HepG2 (cell line): ENCODE results near the gene KCNMA1. TPM values are rescaled to one million over a fixed set of nuclear protein-coding genes. Genes with fewer than 3 reads are reported as not detected.

Source experiments
- ATAC-seq: fragments of 200-7000 bp; cut with Tn5 transposase; 3 replicates; pipeline ENCODE4 v1.9.1; 2020; ENCODE audit warnings: mild to moderate bottlenecking, moderate library complexity
- BruUV-seq: library from RNA; stranded (reverse); fragments of 400-500 nt; replicated peaks from 2 replicates; lab custom pipeline; 2021; lab: Mats Ljungman, UMichigan
- CTCF ChIA-PET: fragments of 300-600 bp; formaldehyde crosslinking; extraction: SDS; loops from one replicate; lab custom pipeline; 2021; ENCODE audit warnings: low total read pairs, inconsistent platforms, low intra/inter-chr PET ratio; lab: Yijun Ruan, JAX
- POLR2A ChIA-PET: fragments of 350-600 bp; sonication (Branson Sonifier 250); formaldehyde crosslinking; loops from one replicate; lab custom pipeline; 2020; ENCODE audit warnings: antibody characterized with exemption, inconsistent platforms; lab: Yijun Ruan, JAX
- DNase-seq: peaks from one replicate; pipeline ENCODE4 v3.0.0-alpha.2; 2015; ENCODE audit warnings: low spot score
- FAIRE-seq: peaks from 3 replicates; lab custom pipeline; 2011; peaks lifted over from hg19 to GRCh38; lab: Jason Lieb, UNC
- H2AFZ ChIP-seq: one replicate; pipeline ENCODE4 v1.6.1; 2011; ENCODE audit warnings: low read length, inconsistent platforms
- H3K27ac ChIP-seq: fragments of 300-600 bp; 3 replicates; pipeline ENCODE4 v1.8.0; 2011; ENCODE audit warnings: mixed run types, mild to moderate bottlenecking, mixed read lengths, low read length, inconsistent platforms; ENCODE audit not compliant: insufficient read depth; ENCODE audit errors: extremely low read length
- H3K27me3 ChIP-seq, 2 experiments: fragments of 200-600 bp in 1 of 2; 2 replicates in 1 of 2; 3 replicates in 1 of 2; pipeline versions ENCODE4 v1.6.0 to v1.8.0; 2011; ENCODE audit warnings: low read length in 2 of 2, mild to moderate bottlenecking in 2 of 2, moderate library complexity in 2 of 2, inconsistent platforms in 1 of 2; ENCODE audit not compliant: insufficient read depth in 2 of 2, control insufficient read depth in 1 of 2
- H3K36me3 ChIP-seq, 2 experiments: fragments of 200-600 bp in 1 of 2; replicated peaks in 1 of 2; 2 replicates in 1 of 2; 3 replicates in 1 of 2; pipeline versions ENCODE4 v1.5.1 to v1.8.0; 2011; ENCODE audit warnings: low read length in 2 of 2, inconsistent platforms in 1 of 2; ENCODE audit not compliant: insufficient read depth in 2 of 2, control insufficient read depth in 1 of 2
- H3K4me1 ChIP-seq: 2 replicates; pipeline ENCODE4 v1.5.1; 2012; ENCODE audit warnings: low read length, inconsistent platforms; ENCODE audit not compliant: insufficient read depth
- H3K4me2 ChIP-seq: 2 replicates; pipeline ENCODE4 v1.6.0; 2011; ENCODE audit warnings: low read depth, low read length, inconsistent platforms
- H3K4me3 ChIP-seq, 3 experiments: fragments of 200-600 bp in 1 of 3; sonication (generic), shearing (Covaris generic) in 1 of 3; replicated peaks in 1 of 3; 2 replicates each; pipeline ENCODE4 v1.5.1; 2011 to 2016; ENCODE audit warnings: low read length in 3 of 3, inconsistent platforms in 2 of 3, low read depth in 2 of 3, mild to moderate bottlenecking in 2 of 3, control low read depth in 1 of 3, mixed read lengths in 1 of 3; ENCODE audit not compliant: insufficient read depth in 1 of 3
- H3K79me2 ChIP-seq: one replicate; pipeline ENCODE4 v1.6.1; 2011; ENCODE audit warnings: low read length, inconsistent platforms; ENCODE audit not compliant: insufficient read depth
- H3K9ac ChIP-seq: 2 replicates; pipeline ENCODE4 v1.6.0; 2011; ENCODE audit warnings: mild to moderate bottlenecking, low read depth, low read length, inconsistent platforms; ENCODE audit not compliant: insufficient read depth
- H3K9me3 ChIP-seq: 2 replicates; pipeline ENCODE4 v1.5.1; 2012; ENCODE audit warnings: mild to moderate bottlenecking, low read length
- H4K20me1 ChIP-seq: 2 replicates; pipeline ENCODE4 v1.6.0; 2011; ENCODE audit warnings: inconsistent platforms, mild to moderate bottlenecking, low read length, moderate library complexity; ENCODE audit not compliant: insufficient read depth
- BORCS8-MEF2B ChIP-seq: sonication (generic); formaldehyde crosslinking; IDR thresholded peaks from 2 replicates; pipeline ENCODE4 v1.8.0; 2022; ENCODE audit warnings: mild to moderate bottlenecking, missing genetic modification reagents
- HES4 ChIP-seq: sonication (generic); formaldehyde crosslinking; IDR thresholded peaks from 2 replicates; pipeline ENCODE4 v1.9.0; 2021; ENCODE audit warnings: mild to moderate bottlenecking, missing genetic modification reagents, borderline replicate concordance
- NFE2L1 ChIP-seq: sonication (generic); formaldehyde crosslinking; IDR thresholded peaks from 2 replicates; pipeline ENCODE4 v1.4.0; 2020; ENCODE audit warnings: missing genetic modification reagents, mild to moderate bottlenecking, borderline replicate concordance
- RAD21 ChIP-seq: fragments of 450-650 bp; formaldehyde crosslinking; IDR thresholded peaks from 2 replicates; pipeline ENCODE4 v1.5.0; 2020; ENCODE audit warnings: mild to moderate bottlenecking
- ZNF430 ChIP-seq: sonication (generic); formaldehyde crosslinking; IDR thresholded peaks from 2 replicates; pipeline ENCODE4 v1.9.0; 2021; ENCODE audit warnings: mild to moderate bottlenecking, missing genetic modification reagents
- ZNF451 ChIP-seq: sonication (generic); formaldehyde crosslinking; IDR thresholded peaks from 2 replicates; pipeline ENCODE4 v1.5.0; 2020; ENCODE audit warnings: mild to moderate bottlenecking, missing genetic modification reagents
- ZNF660 ChIP-seq: sonication (generic); formaldehyde crosslinking; IDR thresholded peaks from 2 replicates; pipeline ENCODE4 v1.5.1; 2020; ENCODE audit warnings: mild to moderate bottlenecking, low read depth, missing genetic modification reagents, borderline replicate concordance
- ZNF672 ChIP-seq: sonication (generic); formaldehyde crosslinking; IDR thresholded peaks from 2 replicates; pipeline ENCODE4 v1.8.1; 2022; ENCODE audit warnings: missing genetic modification reagents
- WGBS: methylation state at CpG from one replicate; pipeline ENCODE4 v1.1.6; 2017; ENCODE audit warnings: low lambda C conversion rate; 5-methylcytosine and 5-hydroxymethylcytosine counted together
- in situ Hi-C: cut with HindIII; loops from 2 replicates; pipeline ENCODE4 v1.10.0; 2017; ENCODE audit warnings: low pct_unique_long_range_greater_than_20kb; ENCODE audit not compliant: extremely low pct_ligation_motif_present
- intact Hi-C: fragments of 100-400 bp; cut with micrococcal nuclease; formaldehyde crosslinking; loops from one replicate; pipeline ENCODE4 v1.10.0; 2022; ENCODE audit not compliant: unreplicated experiment
- polyA plus RNA-seq, 8 experiments: library from polyadenylated mRNA; depleted of rRNA in 3 of 8; stranded (reverse) in 7 of 8; unstranded in 1 of 8; fragments of >200 nt; fragmentation: Illumina TruSeq in 4 of 8; extraction: Trizol in 4 of 8; gene quantifications; 2 replicates each; pipeline versions ENCODE4 v1.2.1 to v1.2.3, GENCODE V29; 2011 to 2016; ENCODE audit warnings: low read depth in 4 of 8, missing spikeins in 1 of 8, mixed read lengths in 1 of 8; ENCODE audit not compliant: insufficient read depth in 1 of 8
- total RNA-seq, 5 experiments: library from RNA; depleted of rRNA; stranded (reverse); fragments of >200 nt; fragmentation: Illumina TruSeq; extraction: Trizol; gene quantifications; 2 replicates each; pipeline ENCODE4 v1.2.3, GENCODE V29; 2016; ENCODE audit warnings: low read depth in 1 of 5

Gene KCNMA1
- total and polyA plus RNA-seq, 2 of the 13 experiments (the other 11 are each of a cell fraction or from before 2014, with no cell fraction given) = 0.02 TPM; not detected in 1

GRCh38 chr10:76839276-76839675 lies 798.3 kb downstream of the KCNMA1 start:
- Histone ChIP-seq H2AFZ (no peak overlapping the region), H3K79me2 (no peaks in the 10 kb centered on the region), H3K4me1 (no peaks in the 10 kb centered on the region), H3K9me3 (no peaks in the 10 kb centered on the region), H3K27ac (no peak overlapping the region), H3K4me3 (no peak overlapping the region), H3K4me2 (no peak overlapping the region), H3K36me3 (no peaks in the 10 kb centered on the region), H3K27me3 (peaks cover 0 to 6% of the 10 kb centered on the region in 2 experiments; a peak in 2 of 5 replicates), H3K9ac (no peak overlapping the region), H4K20me1 (no peaks in the 10 kb centered on the region)
- intact Hi-C loops (no loop called here), in situ Hi-C loops (no loop called here)
- WGBS = 0% methylated on average over 3 of the region's 3 CpGs
- FAIRE-seq (no peak), ATAC-seq (no peak), DNase-seq (no peak)
- CTCF ChIA-PET = no interaction called here
- TF ChIP-seq ZNF660 (CRISPR knock-in tag) (no peak), HES4 (no peak), RAD21 (CRISPR knock-in tag) (no peak), ZNF451 (CRISPR knock-in tag) (no peak)
- POLR2A ChIA-PET = no interaction called here
- no TSS peak for BruUV-seq

GRCh38 chr10:76830218-76830617 lies 807.4 kb downstream of the KCNMA1 start:
- intact Hi-C loops = no loop called here
- no peak for TF ChIP-seq ZNF430
- no peak for TF ChIP-seq ZNF672 (CRISPR knock-in tag)
- no peak for TF ChIP-seq BORCS8-MEF2B
- TF ChIP-seq NFE2L1 (CRISPR knock-in tag) = no peak
- CTCF ChIA-PET = no interaction called here
- H3K4me1 ChIP-seq = no peaks in the 10 kb centered on the region
- H3K9ac ChIP-seq = no peak overlapping the region
- WGBS = 10% methylated on average over 1 of the region's 1 CpG
- H3K79me2 ChIP-seq = no peaks in the 10 kb centered on the region
- POLR2A ChIA-PET = no interaction called here
- H3K9me3 ChIP-seq = no peaks in the 10 kb centered on the region
- no peak overlapping the region for H3K4me3 ChIP-seq
- no peak overlapping the region for H3K4me2 ChIP-seq
- no peak overlapping the region for H2AFZ ChIP-seq
- H3K36me3 ChIP-seq = no peaks in the 10 kb centered on the region
- FAIRE-seq (no peak), DNase-seq (no peak), ATAC-seq (no peak)
- H3K27me3 ChIP-seq = peaks cover 1 to 9% of the 10 kb centered on the region in 2 experiments; a peak in 3 of 5 replicates
- no peaks in the 10 kb centered on the region for H4K20me1 ChIP-seq
- no peak overlapping the region for H3K27ac ChIP-seq
- in situ Hi-C loops = no loop called here
- BruUV-seq = no TSS peak
